ENCODE data around the gene RPRD1B. TPM values are rescaled to one million over a fixed set of nuclear protein-coding genes. Genes with fewer than 3 reads are reported as not detected.

RPRD1B gene
- total and polyA plus RNA-seq, 2 of the 8 experiments (the other 6 are each of a cell fraction or from before 2014, with no cell fraction given) = 10.3 to 20.9 TPM

DNA sequence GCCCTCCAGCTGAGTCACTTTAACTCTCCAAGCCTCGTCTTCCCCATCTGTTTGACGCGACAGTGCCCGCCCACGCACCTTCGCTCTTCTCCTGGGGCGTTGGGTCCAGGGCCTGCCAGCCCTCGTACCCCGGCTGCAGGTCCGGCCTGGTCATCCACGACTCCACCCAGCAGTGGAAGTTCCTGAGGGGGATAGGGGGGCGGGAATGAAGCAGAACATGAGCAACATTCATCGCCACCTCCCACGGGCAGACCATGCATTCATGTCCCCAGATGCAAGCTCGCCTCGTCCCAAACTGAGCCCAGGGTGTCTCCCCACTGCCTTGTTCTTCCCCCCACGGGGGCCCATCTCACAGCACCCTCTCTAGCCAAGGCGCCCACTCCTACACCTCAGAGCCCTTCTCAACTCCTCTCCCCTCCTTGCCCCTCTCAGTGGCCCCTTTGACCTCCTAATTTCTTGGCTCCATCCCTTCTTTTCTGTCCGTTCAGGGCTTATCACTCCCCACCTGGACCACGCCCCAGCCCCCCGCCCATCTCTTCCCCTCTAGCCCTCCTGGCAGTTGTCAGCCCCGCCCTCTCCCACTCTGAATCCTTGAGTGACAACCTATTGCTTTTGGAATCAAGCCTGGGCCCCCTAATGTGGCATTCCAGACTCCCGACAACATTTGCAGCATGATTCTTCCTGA is 107.8 kb downstream of the RPRD1B start (continued):
- TF ChIP-seq RNF2 (IDR thresholded peaks at IDR 0.05; ENCODE audit: borderline replicate concordance, low read depth, low read length, missing control alignments, poor library complexity, severe bottlenecking) (no peak), CBX8 (IDR thresholded peaks at IDR 0.05; ENCODE audit: borderline replicate concordance, low read depth, low read length) (no peak), GTF2F1 (IDR thresholded peaks at IDR 0.05; ENCODE audit: borderline replicate concordance, low read depth, low read length) (no peak), EZH2 (IDR thresholded peaks at IDR 0.05; ENCODE audit: low read depth, low read length, severe bottlenecking) (no peak), TBP (IDR thresholded peaks at IDR 0.05; ENCODE audit: low read depth, low read length) (no peak), RFX5 (IDR thresholded peaks at IDR 0.05; ENCODE audit: borderline replicate concordance, low read depth, low read length) (no peak), POLR2AphosphoS5 (IDR thresholded peaks at IDR 0.05; ENCODE audit: low read depth, low read length) (no peak), JUND (IDR thresholded peaks at IDR 0.05; ENCODE audit: low read length) (no peak)

Small RNA genes lying within 50 kb of the gene (small RNA-seq; reads per million reads assigned to genes)
- gene RN7SL237P (ENCODE audit: insufficient read depth) = not detected

Other genes with a start within 250 kb of the RPRD1B start
- gene VSTM2L, start 130.6 kb upstream of the RPRD1B start, total RNA-seq (2021; fragmentation: NEBNext Ultra II Directional; extraction: Animal tissue kit (Norgen Biotek cat#: 25700)) = 1.3 and 1.6 TPM in 2 replicates
- gene VSTM2L, start 130.6 kb upstream of the RPRD1B start, polyA plus RNA-seq (2011; rRNA removed) = 2.6 and 3.2 TPM in 2 replicates
- gene TTI1, start 290 bp upstream of the RPRD1B start, total RNA-seq (2021; fragmentation: NEBNext Ultra II Directional; extraction: Animal tissue kit (Norgen Biotek cat#: 25700)) = 47.0 TPM in 2 replicates
- gene TTI1, start 290 bp upstream of the RPRD1B start, polyA plus RNA-seq (2011; rRNA removed) = 34.1 and 38.7 TPM in 2 replicates
- 1.0 and 1.3 TPM in 2 replicates for gene TGM2, start 131.5 kb downstream of the RPRD1B start, total RNA-seq (2021; fragmentation: NEBNext Ultra II Directional; extraction: Animal tissue kit (Norgen Biotek cat#: 25700))
- 0.86 and 1.5 TPM in 2 replicates for gene TGM2, start 131.5 kb downstream of the RPRD1B start, polyA plus RNA-seq (2011; rRNA removed)
- not detected in 2 replicates for gene KIAA1755, start 227.0 kb downstream of the RPRD1B start, total RNA-seq (2021; fragmentation: NEBNext Ultra II Directional; extraction: Animal tissue kit (Norgen Biotek cat#: 25700))
- 0.23 and 0.27 TPM in 2 replicates for gene KIAA1755, start 227.0 kb downstream of the RPRD1B start, polyA plus RNA-seq (2011; rRNA removed)